Progenitor cell of endocrine pancreas (in vitro differentiated cells): Measurements from ENCODE around the gene SPSB3. TPM values are rescaled to one million over a fixed set of nuclear protein-coding genes. Genes with fewer than 3 reads are reported as not detected.

Experiments used
- DNase-seq: peaks from one replicate; pipeline ENCODE4 v3.0.0; 2021; ENCODE audit warnings: low spot score; ENCODE audit not compliant: unreplicated experiment
- H3K27ac Mint-ChIP-seq: 2 replicates; pipeline ENCODE4 v1.8.0; 2021; ENCODE audit warnings: mild to moderate bottlenecking, moderate library complexity, mixed read lengths
- H3K27me3 Mint-ChIP-seq: 2 replicates; pipeline ENCODE4 v1.8.0; 2021; ENCODE audit warnings: mixed read lengths
- H3K36me3 Mint-ChIP-seq: 2 replicates; pipeline ENCODE4 v1.8.0; 2022; ENCODE audit warnings: mixed read lengths; ENCODE audit not compliant: insufficient read depth
- H3K4me1 Mint-ChIP-seq: 2 replicates; pipeline ENCODE4 v1.8.0; 2021; ENCODE audit warnings: low read depth, mixed read lengths
- H3K4me3 Mint-ChIP-seq: 2 replicates; pipeline ENCODE4 v1.8.0; 2021; ENCODE audit warnings: low read depth, mild to moderate bottlenecking, moderate library complexity, mixed read lengths
- H3K9me3 Mint-ChIP-seq: 2 replicates; pipeline ENCODE4 v1.8.0; 2021; ENCODE audit warnings: low read depth, mixed read lengths
- CTCF ChIP-seq: fragments of 200-600 bp; sonication (generic); IDR thresholded peaks from one replicate; pipeline ENCODE4 v1.5.0; 2021; ENCODE audit warnings: antibody characterized with exemption, mild to moderate bottlenecking; ENCODE audit not compliant: unreplicated experiment
- total RNA-seq: library from RNA; stranded (reverse); gene quantifications from 2 replicates; pipeline ENCODE4 v1.2.1, GENCODE V29; 2021

Gene SPSB3
- total RNA-seq, 1 donor from 2014 or later = 47.8 TPM

- no peaks in the 10 kb centered on the region for H3K9me3 Mint-ChIP-seq
- DNase-seq = no peak
- no peak for TF ChIP-seq CTCF
- H3K27ac Mint-ChIP-seq = no peak overlapping the region
- H3K27me3 Mint-ChIP-seq = no peaks in the 10 kb centered on the region
- no peak overlapping the region for H3K4me3 Mint-ChIP-seq
- peaks cover 9% of the 10 kb centered on the region for H3K4me1 Mint-ChIP-seq
- H3K36me3 Mint-ChIP-seq = peaks cover 2% of the 10 kb centered on the region
These were observed 39.7 kb upstream of the SPSB3 start for GRCh38 chr16:1821861-1822611.

GRCh38 chr16:1820946-1821290 is 38.5 kb upstream of the SPSB3 start:
- Mint-ChIP-seq H3K27ac (no peak overlapping the region), H3K36me3 (peaks cover 2% of the 10 kb centered on the region), H3K27me3 (no peaks in the 10 kb centered on the region), H3K9me3 (no peaks in the 10 kb centered on the region), H3K4me3 (no peak overlapping the region), H3K4me1 (peaks cover 9% of the 10 kb centered on the region)
- TF ChIP-seq CTCF = no peak
- DNase-seq = no peak

GRCh38 chr16:1820096-1820945 is 38.0 kb upstream of the SPSB3 start:
- Mint-ChIP-seq H3K4me3 (no peak overlapping the region), H3K9me3 (no peaks in the 10 kb centered on the region), H3K4me1 (peaks cover 5% of the 10 kb centered on the region), H3K27ac (no peak overlapping the region), H3K36me3 (peaks cover 3% of the 10 kb centered on the region), H3K27me3 (no peaks in the 10 kb centered on the region)
- TF ChIP-seq CTCF = no peak
- no peak for DNase-seq

- Mint-ChIP-seq H3K27me3 (no peaks in the 10 kb centered on the region), H3K4me1 (peaks cover 3% of the 10 kb centered on the region), H3K36me3 (peaks cover 7% of the 10 kb centered on the region), H3K9me3 (no peaks in the 10 kb centered on the region), H3K4me3 (no peak overlapping the region), H3K27ac (no peak overlapping the region)
- no peak for TF ChIP-seq CTCF
- DNase-seq = no peak
These were observed 37.2 kb upstream of the SPSB3 start for GRCh38 chr16:1819611-1820010.

GRCh38 chr16:1818873-1819525 is 36.6 kb upstream of the SPSB3 start:
- Mint-ChIP-seq H3K27me3 (no peaks in the 10 kb centered on the region), H3K4me3 (no peak overlapping the region), H3K9me3 (no peaks in the 10 kb centered on the region), H3K4me1 (peaks cover 1% of the 10 kb centered on the region), H3K36me3 (peaks cover 9% of the 10 kb centered on the region), H3K27ac (no peak overlapping the region)
- no peak for DNase-seq
- TF ChIP-seq CTCF = no peak
